ENCODE results near the gene CAMK1D.
"Not testable (repeated sequence)": the region's sequence is repeated elsewhere in the genome, so short reads cannot be mapped to it uniquely, and the experiment has no call there.

Gene CAMK1D

GRCh38 chr10:12735843-12736462 is 386.6 kb downstream of the CAMK1D start:
- no peak for DNase-seq

DNA sequence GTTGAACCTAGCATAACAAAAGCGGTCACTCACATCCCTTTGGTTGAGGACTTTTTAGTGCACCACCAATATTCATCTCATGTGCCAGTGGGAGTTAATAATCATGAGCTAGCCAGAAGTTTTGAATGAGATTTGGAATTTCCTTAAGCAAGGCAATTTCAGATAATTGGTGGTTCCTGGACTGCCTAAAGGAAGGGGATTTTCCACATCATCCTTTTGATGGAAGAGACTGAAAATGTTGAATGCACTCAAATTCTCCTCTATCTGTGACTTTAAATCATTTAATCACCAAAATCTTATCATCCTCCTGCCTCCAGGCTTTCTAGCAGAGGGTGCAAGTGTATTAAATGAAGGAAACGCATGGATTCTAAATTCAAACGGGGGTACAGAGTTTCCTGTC is 391.5 kb downstream of the CAMK1D start:
- DNase-seq: no peak

DNA sequence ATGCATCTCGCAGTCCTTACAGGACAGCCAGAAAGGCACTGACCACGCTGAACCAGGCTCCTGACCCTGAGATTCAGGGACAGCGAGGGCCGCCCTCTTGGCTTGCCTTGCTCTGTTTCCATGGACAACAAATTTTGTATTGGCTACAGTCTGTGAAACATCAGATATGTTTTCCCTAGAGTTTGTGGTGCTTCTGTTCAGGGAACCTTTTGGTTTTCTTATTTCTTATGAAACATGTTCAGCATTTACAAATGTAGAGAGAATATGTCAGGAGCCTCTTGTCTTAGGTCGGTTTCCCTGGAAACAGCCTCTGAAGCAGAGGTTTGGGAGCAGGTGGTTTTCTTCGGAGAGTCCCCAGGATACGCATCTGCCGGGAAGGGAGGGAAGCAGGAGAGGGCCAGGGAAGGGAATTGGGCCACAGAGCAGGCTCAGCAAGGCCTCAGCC is 392.0 kb downstream of the CAMK1D start:
- DNase-seq: no peak

DNA sequence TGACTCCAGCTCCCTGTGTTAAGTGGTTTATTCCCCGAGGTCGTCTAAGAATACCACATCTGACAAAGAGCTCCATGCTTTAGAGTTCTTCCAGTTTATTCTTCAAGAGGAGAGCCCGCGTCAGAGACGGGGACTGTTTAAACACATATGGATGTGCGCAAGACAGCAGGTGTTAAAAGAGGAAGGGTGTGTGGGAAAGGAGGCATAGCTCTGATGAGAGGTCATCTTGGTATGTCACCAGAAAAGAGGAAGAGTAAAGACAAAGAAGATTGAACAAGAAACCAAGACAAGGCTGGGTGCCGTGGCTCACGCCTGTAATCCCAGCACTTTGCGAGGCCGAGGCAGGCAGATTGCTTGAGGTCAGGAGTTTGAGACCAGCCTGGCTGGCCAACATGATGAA is 393.4 kb downstream of the CAMK1D start:
- DNase-seq: peak in 1 of 2 donors; percentile 29

- DNase-seq: not testable (repeated sequence)
Measured at GRCh38 chr10:12743466-12743865, 394.1 kb downstream of the CAMK1D start.

GRCh38 chr10:12743941-12744340 is 394.6 kb downstream of the CAMK1D start:
- DNase-seq: no peak

DNA sequence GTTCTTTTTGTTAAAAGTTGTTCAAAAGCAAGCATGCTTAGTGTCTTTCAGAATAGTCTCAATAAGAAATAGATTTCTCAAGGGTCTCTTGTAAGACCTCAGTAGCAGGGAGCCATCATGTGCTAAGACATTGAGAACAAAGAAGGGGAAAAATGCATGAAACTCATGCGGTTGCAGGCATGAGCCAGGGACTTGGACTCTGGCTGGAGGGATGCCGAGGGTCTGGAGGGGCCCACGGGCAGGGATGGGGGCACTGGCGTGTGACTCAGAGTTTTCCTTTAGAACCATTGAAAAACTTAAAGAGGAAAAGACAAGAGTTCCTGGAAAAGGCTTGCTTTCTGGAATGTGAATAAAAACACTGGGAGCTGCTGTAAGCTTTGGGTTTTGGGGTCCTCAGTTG is 398.8 kb downstream of the CAMK1D start:
- DNase-seq: no peak

GRCh38 chr10:12749760-12750478 is 400.6 kb downstream of the CAMK1D start:
- DNase-seq: no peak

- DNase-seq: no peak
Measured at GRCh38 chr10:12750526-12751201, 401.3 kb downstream of the CAMK1D start.

- no peak for DNase-seq
Measured at GRCh38 chr10:12755075-12755474, 405.7 kb downstream of the CAMK1D start.

DNA sequence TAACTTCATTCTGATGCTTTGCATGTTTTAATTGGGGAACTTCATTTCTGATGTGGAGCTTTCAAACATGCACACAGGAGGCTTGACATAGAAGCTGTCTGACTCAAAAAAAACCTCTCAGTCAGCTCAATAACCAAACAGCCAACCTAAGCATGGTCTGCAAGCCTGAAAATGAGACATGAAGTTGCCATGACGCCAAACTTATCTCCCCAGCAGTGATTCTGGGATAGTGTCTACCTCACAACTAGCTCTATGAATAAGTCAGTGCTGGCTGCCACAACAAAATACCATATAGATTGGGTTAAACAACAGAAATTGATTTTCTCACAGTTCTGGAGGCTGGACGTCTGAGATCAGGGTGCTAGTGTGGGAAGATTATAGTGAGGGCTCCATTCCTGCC is 408.0 kb downstream of the CAMK1D start:
- DNase-seq: no peak

- DNase-seq: no peak
Measured at GRCh38 chr10:12758271-12758670, 408.9 kb downstream of the CAMK1D start.

GRCh38 chr10:12766223-12766622 is 416.9 kb downstream of the CAMK1D start:
- no peak for DNase-seq

DNA sequence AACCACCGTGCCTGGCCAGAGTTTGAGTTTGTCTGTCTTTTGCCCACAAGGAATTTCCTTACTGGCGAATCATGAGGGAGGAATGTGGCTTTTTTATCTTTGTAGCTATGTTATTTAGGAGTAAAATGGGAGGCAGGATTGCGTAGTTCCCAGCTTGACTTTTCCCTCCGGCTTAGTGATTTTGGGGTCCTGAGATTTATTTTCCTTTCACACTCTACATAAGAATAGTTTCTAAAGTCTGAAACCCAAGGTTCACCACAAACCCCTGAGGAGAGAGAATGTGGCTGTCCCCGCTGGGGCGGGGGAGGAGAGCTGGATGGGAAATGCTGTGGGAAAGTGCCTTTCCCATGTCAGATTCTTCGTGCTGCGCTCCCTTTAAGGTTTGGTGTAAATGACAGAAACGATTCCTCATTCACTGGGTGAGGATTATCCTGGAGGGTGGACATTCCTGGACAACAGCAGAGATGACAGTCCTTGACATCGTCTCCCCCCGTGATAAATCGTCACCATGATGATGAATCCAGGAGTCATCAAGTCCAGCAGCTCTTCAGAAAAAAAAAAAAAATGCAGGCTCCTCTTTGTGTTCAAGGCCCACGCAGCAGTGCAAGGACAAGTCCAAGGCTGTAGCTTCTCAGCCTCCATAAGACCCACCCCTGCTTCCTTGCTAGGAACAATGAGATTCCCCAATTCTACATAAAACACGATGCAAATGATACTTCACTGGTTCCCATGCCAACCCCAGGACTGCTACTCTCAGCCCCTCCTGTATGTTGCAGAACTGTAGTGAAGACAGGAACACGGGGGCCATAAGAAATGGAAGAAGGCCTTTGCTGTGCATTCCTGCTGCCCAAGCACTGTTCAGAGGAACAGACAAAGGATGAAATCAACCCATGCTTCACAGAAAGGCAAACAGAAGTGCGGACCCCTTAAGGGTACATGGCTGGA is 419.1 kb downstream of the CAMK1D start:
- DNase-seq: no peak

DNA sequence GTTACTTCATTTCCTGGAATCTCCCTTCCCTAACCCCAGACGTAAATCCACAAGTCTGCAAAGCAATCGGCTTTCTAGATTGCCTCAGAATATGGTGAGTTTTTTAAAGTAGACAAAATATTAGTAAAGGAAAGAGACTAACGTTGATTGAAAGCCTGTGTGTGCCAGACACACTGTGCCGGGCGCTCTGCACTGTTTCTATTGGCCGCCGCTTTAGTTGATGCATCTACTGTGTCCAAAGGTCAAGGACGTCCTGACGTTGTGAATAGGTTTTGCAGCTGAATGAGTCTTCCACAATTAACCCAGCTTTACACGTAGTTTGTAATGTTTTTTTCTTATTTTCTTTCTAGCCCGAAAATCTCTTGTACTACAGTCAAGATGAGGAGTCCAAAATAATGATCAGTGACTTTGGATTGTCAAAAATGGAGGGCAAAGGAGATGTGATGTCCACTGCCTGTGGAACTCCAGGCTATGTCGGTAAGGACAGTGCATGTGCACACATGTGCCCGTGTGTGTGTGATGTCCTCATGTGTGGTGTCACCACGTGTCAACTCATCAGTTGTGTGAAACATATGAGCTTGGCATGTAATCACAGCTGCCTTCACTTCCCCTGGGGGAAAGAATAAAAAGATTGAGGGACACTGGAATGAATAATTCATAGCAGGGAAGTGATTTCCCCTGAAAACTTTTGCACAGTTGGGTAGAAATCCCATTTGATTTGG is 420.1 kb downstream of the CAMK1D start:
- DNase-seq: no peak

DNA sequence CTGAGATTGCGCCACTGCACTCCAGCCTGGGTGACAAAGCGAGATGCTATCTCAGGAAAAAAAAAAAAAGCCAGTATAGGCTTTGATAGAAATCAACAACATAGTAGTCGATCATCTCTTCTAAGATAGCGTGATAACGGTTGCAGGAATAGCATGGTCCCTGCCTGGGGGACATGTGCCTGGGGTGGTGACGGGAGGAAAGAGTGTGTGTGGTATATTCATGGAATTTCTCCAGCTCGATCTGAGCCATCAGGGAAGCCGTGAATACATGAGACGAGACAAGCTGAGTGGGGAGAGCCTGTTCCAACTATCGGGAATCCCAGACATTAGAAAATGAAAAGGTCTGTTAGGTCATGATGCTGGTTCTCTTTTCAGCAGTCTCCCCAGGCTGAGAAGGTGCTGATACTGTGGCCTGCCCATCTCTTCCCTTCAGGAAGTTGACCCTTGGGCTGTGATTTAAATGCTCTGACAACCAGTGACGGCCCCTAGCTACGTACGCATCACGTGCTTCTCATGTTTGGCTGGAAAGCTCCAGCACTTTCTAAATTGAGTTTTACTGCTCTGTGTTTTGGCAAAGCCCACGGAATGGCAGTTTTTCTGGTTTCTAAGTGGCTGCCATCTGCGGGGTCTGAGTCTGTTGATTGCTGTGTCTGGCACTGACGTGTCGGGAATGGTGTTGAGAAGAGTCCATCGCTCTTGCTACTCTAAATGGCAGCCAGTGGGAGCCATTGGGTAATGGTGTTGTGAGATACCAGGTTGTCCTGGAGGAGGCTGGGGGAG is 422.8 kb downstream of the CAMK1D start:
- no peak for DNase-seq

GRCh38 chr10:12772797-12773587 is 423.6 kb downstream of the CAMK1D start:
- DNase-seq: no peak

DNA sequence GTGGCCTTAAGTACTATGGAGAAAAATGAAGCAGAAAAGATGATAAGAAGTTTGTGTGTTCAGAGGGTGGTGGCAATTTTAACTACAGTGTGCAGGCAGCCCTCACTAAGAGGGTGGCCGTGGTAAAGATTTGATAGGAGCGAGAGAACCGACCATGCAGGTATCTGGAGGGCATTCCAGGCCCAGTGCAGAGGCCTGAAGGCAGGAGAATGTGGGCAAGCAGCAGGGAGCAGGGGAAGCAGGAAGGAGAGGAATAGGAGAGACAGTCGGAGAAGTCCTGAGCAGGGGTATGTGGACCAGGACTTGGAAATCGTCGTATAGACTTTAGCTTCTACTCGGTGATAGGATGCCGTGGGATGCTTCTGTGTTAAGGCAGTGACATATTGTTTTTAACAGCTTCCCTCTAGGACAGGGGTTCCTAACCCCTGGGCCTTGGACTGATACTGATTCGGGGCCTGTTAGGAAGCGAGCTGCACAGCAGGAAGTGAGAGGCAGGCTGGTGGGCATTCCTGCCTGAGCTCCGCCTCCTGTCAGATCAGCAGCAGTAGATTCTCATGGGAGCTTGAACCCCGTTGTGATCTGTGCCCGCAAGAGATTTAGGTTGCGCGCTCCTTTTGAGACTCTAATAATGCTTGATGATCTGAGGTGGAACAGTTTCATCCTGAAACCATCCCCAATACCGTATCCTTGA is 425.0 kb downstream of the CAMK1D start:
- DNase-seq: no peak

- no peak for DNase-seq
Measured at GRCh38 chr10:12777840-12778585, 428.7 kb downstream of the CAMK1D start.
